Activated T-helper 2 cell treated with anti-CD3 and anti-CD28 coated beads, Interferon-gamma antibody, Interleukin-2, Interleukin-4, amounts not matched to agents 10 μg/mL and 5 μg/mL and 100 μg/mL, durations not matched to agents 14 hours and 24 hours and 36 hours (primary cell): ENCODE results near the gene ELF1. TPM values are rescaled to one million over a fixed set of nuclear protein-coding genes. Genes with fewer than 3 reads are reported as not detected.

Experiments used
- DNase-seq: peaks from one replicate; pipeline ENCODE4 v3.0.0; 2021; ENCODE audit warnings: low spot score
- H3K27ac Mint-ChIP-seq: one replicate; pipeline ENCODE4 v1.8.0; 2021; ENCODE audit warnings: mixed read lengths
- H3K27me3 Mint-ChIP-seq: one replicate; pipeline ENCODE4 v1.8.0; 2021; ENCODE audit warnings: low read depth, mixed read lengths
- H3K36me3 Mint-ChIP-seq: one replicate; pipeline ENCODE4 v1.8.0; 2021; ENCODE audit warnings: low read depth, mixed read lengths
- H3K4me1 Mint-ChIP-seq: one replicate; pipeline ENCODE4 v1.8.0; 2021; ENCODE audit warnings: low read depth, mixed read lengths
- H3K4me3 Mint-ChIP-seq: one replicate; pipeline ENCODE4 v1.8.0; 2021; ENCODE audit warnings: low read depth, mild to moderate bottlenecking, moderate library complexity, mixed read lengths
- H3K9me3 Mint-ChIP-seq: one replicate; pipeline ENCODE4 v1.8.0; 2021; ENCODE audit warnings: mixed read lengths
- intact Hi-C: fragments of 100-400 bp; cut with micrococcal nuclease; formaldehyde crosslinking; loops from one replicate; pipeline ENCODE4 v1.15.1; 2023
- total RNA-seq: library from RNA; stranded (reverse); gene quantifications from 2 replicates; pipeline ENCODE4 v1.2.3, GENCODE V29; 2022

ELF1 gene
- total RNA-seq, 1 donor from 2014 or later: 68.1 TPM

DNA sequence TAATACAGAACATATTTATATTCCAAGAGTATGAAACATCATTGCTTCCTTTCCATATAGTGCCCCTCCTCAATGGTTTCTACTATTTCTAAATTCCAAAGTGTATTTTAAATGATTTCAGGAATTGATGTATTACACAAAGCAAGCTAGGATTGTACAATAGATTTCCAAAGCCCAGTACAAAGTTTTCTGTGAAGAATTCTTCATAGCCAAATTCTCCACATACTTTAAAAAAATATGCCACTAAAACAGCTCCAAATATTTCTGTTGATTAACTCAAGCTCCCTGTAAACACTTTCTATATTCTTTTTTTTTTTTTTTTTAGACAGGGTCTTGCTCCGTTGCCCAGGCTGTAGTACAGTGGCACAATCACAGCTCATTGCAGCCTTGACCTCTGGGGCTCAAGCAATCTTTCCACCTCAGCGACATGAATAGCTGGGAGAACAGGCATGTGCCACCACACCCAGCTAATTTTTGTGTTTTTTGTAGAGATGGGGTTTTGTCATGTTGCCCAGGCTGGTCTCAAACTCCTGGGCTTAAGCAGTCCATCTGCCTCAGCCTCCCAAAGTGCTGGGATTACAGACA lies 50.6 kb downstream of the ELF1 start:
- intact Hi-C loops: no loop called here
- no peak for DNase-seq
- H3K4me1 Mint-ChIP-seq: peaks cover 65% of the 10 kb centered on the region
- peaks cover 20% of the 10 kb centered on the region for H3K36me3 Mint-ChIP-seq
- no peaks in the 10 kb centered on the region for H3K9me3 Mint-ChIP-seq
- no peak overlapping the region for H3K27ac Mint-ChIP-seq
- H3K27me3 Mint-ChIP-seq: no peaks in the 10 kb centered on the region
- H3K4me3 Mint-ChIP-seq: no peak overlapping the region

DNA sequence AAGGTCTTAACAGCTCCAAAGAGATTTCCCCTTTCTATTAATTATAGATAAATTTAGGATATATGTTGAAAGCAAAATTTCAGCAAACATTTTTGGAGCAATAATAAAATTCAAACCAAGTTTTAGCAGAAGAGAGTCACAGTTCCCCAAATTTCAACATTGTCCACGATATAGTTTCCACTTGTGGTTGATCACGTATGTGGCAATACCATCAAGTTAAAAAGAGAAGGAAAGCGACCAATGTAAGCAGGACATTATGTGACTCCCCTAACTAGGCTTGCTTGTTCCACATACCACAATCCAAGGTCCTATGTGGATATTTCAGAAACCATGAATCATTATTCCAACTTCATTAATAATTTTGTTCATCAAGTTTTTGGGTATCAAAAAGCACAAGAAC lies 52.8 kb downstream of the ELF1 start:
- Mint-ChIP-seq H3K36me3 (peaks cover 21% of the 10 kb centered on the region), H3K9me3 (no peaks in the 10 kb centered on the region), H3K27ac (no peak overlapping the region), H3K4me1 (peaks cover 67% of the 10 kb centered on the region), H3K27me3 (no peaks in the 10 kb centered on the region), H3K4me3 (no peak overlapping the region)
- DNase-seq: no peak
- intact Hi-C loops: no loop called here

DNA sequence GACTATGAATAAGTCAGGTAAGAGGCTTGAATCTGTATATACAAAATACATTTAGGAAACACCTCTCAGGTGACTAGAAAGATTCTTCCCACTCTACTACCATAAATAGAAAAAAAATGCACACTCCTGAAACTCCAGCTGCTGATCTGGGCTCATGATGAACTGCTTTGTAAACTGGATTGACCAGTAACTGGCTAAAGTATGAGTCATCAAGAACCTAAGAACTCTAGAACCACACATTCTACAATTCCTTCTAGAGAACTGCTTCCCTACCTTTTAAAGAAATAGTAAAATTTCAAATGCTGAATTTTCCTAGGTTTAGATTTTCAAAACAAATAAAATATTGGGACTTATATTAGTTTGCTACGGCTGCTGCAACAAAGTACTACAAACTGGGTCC lies 55.2 kb downstream of the ELF1 start:
- no peaks in the 10 kb centered on the region for H3K9me3 Mint-ChIP-seq
- H3K36me3 Mint-ChIP-seq: peaks cover 34% of the 10 kb centered on the region
- no peak overlapping the region for H3K4me3 Mint-ChIP-seq
- intact Hi-C loops: no loop called here
- no peak for DNase-seq
- no peaks in the 10 kb centered on the region for H3K27me3 Mint-ChIP-seq
- H3K4me1 Mint-ChIP-seq: peaks cover 56% of the 10 kb centered on the region
- peak overlapping the region; percentile 23 for H3K27ac Mint-ChIP-seq

DNA sequence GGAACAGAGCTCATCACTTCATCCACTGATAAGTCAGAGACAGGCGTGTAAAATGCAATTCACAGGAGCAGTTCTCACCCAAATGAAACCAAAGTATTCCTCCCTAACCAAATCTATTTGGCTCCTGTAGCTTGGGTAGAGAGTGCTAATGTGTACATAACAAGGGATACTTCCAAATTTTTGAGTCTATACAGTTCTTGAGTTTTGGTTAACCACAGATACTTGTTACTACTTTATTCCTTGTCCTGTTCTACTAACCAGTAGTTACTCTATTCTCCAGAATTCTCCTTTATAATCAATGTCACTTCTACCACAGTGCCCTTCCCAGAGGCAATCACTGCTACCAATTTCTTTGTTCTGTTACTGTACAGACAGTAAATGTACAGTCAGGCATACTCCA lies 57.3 kb downstream of the ELF1 start:
- Mint-ChIP-seq H3K27ac (peak overlapping the region; percentile 77), H3K4me3 (peak overlapping the region; percentile 14), H3K9me3 (no peaks in the 10 kb centered on the region), H3K4me1 (peaks cover 51% of the 10 kb centered on the region), H3K36me3 (peaks cover 49% of the 10 kb centered on the region), H3K27me3 (no peaks in the 10 kb centered on the region)
- intact Hi-C loops: no loop called here
- DNase-seq: no peak

DNA sequence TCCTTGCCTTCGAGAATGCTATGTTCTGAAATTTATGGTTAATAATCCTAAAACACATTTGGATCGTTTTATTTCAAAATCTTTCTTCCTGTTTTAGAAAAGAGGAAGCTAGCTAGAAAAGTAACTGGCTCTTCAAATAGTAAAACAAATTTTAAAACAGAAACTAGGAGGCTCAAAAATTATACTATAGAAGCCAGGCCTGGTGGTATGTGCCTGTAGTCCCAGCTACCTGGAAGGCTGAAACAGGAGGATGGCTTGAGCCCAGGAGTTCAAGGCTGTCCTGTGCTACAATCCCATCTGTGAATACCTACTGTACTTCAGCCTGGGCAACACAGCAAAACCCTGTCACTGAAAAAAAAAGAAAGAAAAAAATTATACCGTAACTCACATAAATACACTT lies 57.9 kb downstream of the ELF1 start:
- Mint-ChIP-seq H3K36me3 (peaks cover 53% of the 10 kb centered on the region), H3K27me3 (no peaks in the 10 kb centered on the region), H3K4me1 (peaks cover 48% of the 10 kb centered on the region), H3K9me3 (no peaks in the 10 kb centered on the region), H3K27ac (peak overlapping the region; percentile 77), H3K4me3 (no peak overlapping the region)
- intact Hi-C loops: no loop called here
- no peak for DNase-seq

DNA sequence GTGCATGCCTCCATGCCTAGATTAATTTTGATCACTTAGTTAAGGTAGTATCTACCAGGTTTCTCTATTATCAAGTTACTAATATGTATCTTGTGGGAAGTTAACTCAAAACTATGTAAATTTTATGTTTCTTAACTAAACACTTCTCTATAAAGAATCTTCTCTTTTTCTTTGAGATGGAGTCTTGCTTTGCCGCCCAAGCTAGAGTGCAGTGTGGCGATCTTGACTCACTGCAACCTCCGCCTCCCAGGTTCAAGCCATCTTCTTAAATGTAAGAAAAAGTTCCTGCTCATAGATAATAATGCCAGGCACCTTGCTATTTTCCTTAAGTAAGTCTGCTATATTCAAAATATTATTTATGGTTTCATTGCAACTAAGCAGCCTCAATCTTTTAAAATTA lies 58.4 kb downstream of the ELF1 start:
- Mint-ChIP-seq H3K36me3 (peaks cover 56% of the 10 kb centered on the region), H3K27ac (no peak overlapping the region), H3K4me1 (peaks cover 48% of the 10 kb centered on the region), H3K27me3 (no peaks in the 10 kb centered on the region), H3K9me3 (no peaks in the 10 kb centered on the region), H3K4me3 (no peak overlapping the region)
- intact Hi-C loops: no loop called here
- no peak for DNase-seq

DNA sequence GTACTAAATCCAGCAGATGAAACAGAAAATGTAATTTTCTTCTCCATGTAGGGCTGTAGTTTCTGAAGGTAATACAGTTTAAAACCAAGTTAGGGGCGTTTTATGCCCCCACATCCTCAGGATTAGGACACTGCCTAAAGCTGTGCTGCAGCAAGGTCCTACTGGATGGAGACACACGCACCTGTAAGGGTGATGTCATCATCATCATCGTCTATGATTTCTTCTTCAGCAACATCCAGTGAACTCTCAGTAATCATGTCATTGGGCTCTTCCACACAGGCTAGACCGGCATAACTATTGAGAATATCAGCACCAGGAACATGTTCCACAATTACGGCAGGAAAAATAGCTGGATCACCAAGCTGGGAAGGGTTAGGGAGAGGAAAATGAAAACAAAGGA lies 60.5 kb downstream of the ELF1 start:
- Mint-ChIP-seq H3K27me3 (no peaks in the 10 kb centered on the region), H3K9me3 (no peaks in the 10 kb centered on the region), H3K27ac (peak overlapping the region; percentile 43), H3K4me1 (peaks cover 32% of the 10 kb centered on the region), H3K36me3 (peaks cover 55% of the 10 kb centered on the region), H3K4me3 (no peak overlapping the region)
- DNase-seq: no peak
- intact Hi-C loops: no loop called here

DNA sequence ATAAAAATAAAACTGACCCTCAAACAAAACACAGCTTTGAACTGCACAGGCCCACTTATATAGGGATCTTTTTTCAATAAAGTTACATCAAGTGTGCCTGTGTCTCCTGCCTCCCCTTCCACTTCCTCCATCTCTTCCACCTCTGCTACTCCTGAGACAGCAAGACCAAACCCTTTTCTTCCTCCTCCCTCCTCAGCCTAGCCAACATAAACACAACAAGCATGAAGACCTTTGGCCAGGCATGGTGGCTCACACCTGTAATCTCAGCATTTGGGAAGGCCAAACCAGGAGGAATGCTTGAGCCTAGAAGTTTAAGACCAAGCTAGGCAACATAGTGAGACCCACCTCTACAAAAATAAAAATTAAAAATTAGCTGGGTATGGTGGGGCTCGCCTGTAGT lies 72.6 kb downstream of the ELF1 start:
- peaks cover 77% of the 10 kb centered on the region for H3K36me3 Mint-ChIP-seq
- H3K27me3 Mint-ChIP-seq: no peaks in the 10 kb centered on the region

DNA sequence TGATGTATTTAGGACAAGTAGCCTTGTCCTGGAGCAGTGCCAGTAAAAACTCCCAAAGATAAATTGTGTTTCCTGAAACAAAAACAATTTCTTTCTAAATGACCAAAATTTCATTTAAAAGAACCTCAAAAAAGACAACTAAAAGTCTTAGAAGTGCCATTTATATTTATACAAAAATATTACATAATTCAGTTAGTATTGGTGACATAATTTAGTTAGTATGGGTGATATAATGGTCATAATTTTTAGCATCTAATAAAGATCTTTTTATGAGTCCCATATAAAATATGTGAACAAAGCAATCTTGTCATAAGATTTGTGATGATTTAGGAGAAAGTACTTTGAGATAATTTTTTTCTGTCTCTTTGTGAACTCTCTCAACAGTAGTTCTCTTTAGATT lies 76.0 kb downstream of the ELF1 start:
- intact Hi-C loops: no loop called here
- H3K4me1 Mint-ChIP-seq: peaks cover 8% of the 10 kb centered on the region
- H3K9me3 Mint-ChIP-seq: no peaks in the 10 kb centered on the region
- no peaks in the 10 kb centered on the region for H3K27me3 Mint-ChIP-seq
- no peak overlapping the region for H3K27ac Mint-ChIP-seq
- DNase-seq: no peak
- H3K36me3 Mint-ChIP-seq: peaks cover 82% of the 10 kb centered on the region
- no peak overlapping the region for H3K4me3 Mint-ChIP-seq

More for the DNA sequence above, 72.6 kb downstream of the ELF1 start:
- peaks cover 9% of the 10 kb centered on the region for H3K4me1 Mint-ChIP-seq
- H3K4me3 Mint-ChIP-seq: no peak overlapping the region
- DNase-seq: no peak
- no peaks in the 10 kb centered on the region for H3K9me3 Mint-ChIP-seq
- intact Hi-C loops: no loop called here
- peak overlapping the region; percentile 71 for H3K27ac Mint-ChIP-seq

DNA sequence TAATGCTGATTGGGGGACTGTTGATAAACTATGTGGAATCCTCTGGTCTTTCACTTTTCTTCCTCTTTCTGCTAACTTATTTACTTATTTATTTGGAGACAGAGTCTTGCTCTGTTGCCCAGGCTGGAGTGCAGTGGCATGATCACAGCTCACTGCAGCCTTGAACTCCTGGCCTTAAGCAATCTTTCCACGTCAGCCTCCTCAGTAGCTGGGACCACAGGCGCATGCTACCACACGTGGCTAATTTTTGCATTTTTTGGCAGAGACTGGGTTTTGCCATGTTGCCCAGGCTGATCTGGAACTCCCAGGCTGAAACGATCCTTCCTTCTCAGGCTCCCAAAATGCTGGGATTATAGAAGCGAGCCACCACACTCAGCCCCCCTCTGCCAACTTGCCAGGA lies 77.5 kb downstream of the ELF1 start:
- no peak overlapping the region for H3K4me3 Mint-ChIP-seq
- intact Hi-C loops: no loop called here
- DNase-seq: no peak
- H3K36me3 Mint-ChIP-seq: peaks cover 79% of the 10 kb centered on the region
- peaks cover 8% of the 10 kb centered on the region for H3K4me1 Mint-ChIP-seq
- no peaks in the 10 kb centered on the region for H3K9me3 Mint-ChIP-seq
- H3K27ac Mint-ChIP-seq: no peak overlapping the region
- no peaks in the 10 kb centered on the region for H3K27me3 Mint-ChIP-seq

DNA sequence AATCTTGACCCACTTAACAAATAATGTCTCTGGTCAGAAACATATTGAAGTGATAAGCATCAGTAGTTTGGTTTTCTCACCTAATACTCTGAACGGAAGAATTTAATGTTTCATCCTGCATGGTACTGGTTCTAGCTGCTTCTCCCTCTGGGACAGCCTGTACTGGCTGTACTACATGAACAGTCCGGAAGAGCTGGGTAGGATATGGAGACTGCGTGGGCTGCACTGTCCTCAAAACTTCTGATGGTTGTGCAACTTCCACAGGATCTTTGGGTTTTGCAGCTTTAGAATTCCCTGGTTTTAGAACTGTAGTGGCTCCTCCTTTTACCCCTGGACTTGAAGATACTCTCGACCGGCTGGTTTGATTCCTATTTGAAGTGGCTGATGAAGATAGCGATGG lies 78.3 kb downstream of the ELF1 start:
- Mint-ChIP-seq H3K9me3 (no peaks in the 10 kb centered on the region), H3K27ac (peak overlapping the region; percentile 13), H3K36me3 (peaks cover 75% of the 10 kb centered on the region), H3K27me3 (no peaks in the 10 kb centered on the region), H3K4me1 (peaks cover 8% of the 10 kb centered on the region), H3K4me3 (no peak overlapping the region)
- no peak for DNase-seq
- intact Hi-C loops: no loop called here

DNA sequence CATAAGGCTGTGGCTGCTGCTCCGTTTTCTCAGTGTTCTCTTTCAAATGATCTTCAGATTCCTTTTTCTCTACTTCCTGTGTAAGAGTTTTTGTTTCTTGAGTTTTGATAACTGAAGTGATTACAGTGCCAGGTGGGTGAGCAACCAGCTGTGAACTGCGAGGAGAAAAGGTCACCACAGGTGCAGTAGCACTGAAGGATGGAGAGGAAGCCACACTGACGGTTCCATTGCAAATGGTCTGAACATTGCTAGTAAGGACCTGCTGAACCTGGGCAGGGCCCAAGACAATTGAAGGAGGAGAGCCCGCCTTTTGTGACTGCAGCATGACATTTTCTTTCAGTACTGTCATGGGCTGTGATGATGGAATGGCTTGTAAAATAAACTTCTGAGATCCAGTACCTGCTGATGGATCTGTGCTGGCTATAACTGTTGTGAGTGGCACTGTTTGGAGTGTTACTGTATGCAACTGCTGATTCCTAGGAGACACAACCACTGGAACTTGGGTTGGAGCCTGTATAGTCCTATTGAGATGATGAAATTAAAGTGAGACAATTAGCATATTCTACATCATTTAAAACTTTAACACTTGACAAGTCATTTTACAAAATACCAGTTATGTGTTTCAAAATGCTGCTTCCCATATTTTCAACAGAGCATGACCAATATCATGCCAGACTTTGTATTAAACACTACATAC lies 85.5 kb downstream of the ELF1 start:
- H3K4me1 Mint-ChIP-seq: peaks cover 19% of the 10 kb centered on the region
- no peaks in the 10 kb centered on the region for H3K9me3 Mint-ChIP-seq
- peak overlapping the region; percentile 73 for H3K27ac Mint-ChIP-seq
- H3K36me3 Mint-ChIP-seq: peaks cover 54% of the 10 kb centered on the region
- H3K27me3 Mint-ChIP-seq: no peaks in the 10 kb centered on the region
- DNase-seq: no peak
- intact Hi-C loops: no loop called here
- H3K4me3 Mint-ChIP-seq: no peak overlapping the region

DNA sequence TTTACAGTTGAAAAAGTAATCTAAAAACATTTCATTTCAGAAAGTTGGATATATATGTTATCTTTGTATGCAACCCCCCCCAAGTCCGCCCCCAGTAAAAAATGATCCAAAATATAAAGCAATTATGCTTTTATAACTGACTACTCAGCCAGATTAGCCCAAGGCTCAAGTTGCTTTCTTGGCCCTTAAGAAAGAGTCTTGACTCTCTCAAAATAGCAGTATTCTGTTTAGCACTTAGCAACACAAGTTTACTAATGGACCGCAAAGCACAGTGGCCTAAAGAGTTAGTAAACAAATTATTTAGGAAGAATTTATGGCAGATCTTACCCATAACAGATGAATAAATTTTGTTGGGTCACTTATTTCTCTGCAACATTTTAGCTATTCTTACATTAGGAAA lies 86.9 kb downstream of the ELF1 start:
- Mint-ChIP-seq H3K27me3 (no peaks in the 10 kb centered on the region), H3K27ac (no peak overlapping the region), H3K4me3 (no peak overlapping the region), H3K36me3 (peaks cover 50% of the 10 kb centered on the region), H3K9me3 (no peaks in the 10 kb centered on the region), H3K4me1 (peaks cover 19% of the 10 kb centered on the region)
- DNase-seq: no peak
- intact Hi-C loops: no loop called here
